Nephron progenitor cell (in vitro differentiated cells): ENCODE measurements around the gene ARID5B.

Experiments
- DNase-seq: peaks from one replicate; pipeline ENCODE4 v3.0.0; 2021
- H3K27ac Mint-ChIP-seq: 2 replicates; pipeline ENCODE4 v1.8.0; 2021; ENCODE audit warnings: mild to moderate bottlenecking, moderate library complexity, mixed read lengths
- H3K27me3 Mint-ChIP-seq: 2 replicates; pipeline ENCODE4 v1.8.0; 2021; ENCODE audit warnings: mild to moderate bottlenecking, low read depth, mixed read lengths; ENCODE audit not compliant: poor library complexity
- H3K36me3 Mint-ChIP-seq: 2 replicates; pipeline ENCODE4 v1.8.0; 2021; ENCODE audit warnings: low read depth, mixed read lengths
- H3K4me1 Mint-ChIP-seq: 2 replicates; pipeline ENCODE4 v1.8.0; 2021; ENCODE audit warnings: mixed read lengths
- H3K4me3 Mint-ChIP-seq: 2 replicates; pipeline ENCODE4 v1.8.0; 2021; ENCODE audit warnings: mild to moderate bottlenecking, moderate library complexity, mixed read lengths
- H3K9me3 Mint-ChIP-seq: 2 replicates; pipeline ENCODE4 v1.8.0; 2021; ENCODE audit warnings: mild to moderate bottlenecking, moderate library complexity, mixed read lengths
- TF ChIP-seq, protein P1 (sequence below): fragments of 200-600 bp; sonication (generic); IDR thresholded peaks from 2 replicates; pipeline ENCODE4 v1.5.0; 2021; ENCODE audit warnings: antibody characterized with exemption

Gene ARID5B

GRCh38 chr10:62056219-62056618, 154.7 kb downstream of the ARID5B start:
- Mint-ChIP-seq H3K36me3 (peaks cover 98% of the 10 kb centered on the region), H3K9me3 (peaks cover 34% of the 10 kb centered on the region), H3K27me3 (no peaks in the 10 kb centered on the region), H3K4me3 (no peak overlapping the region), H3K27ac (peak overlapping the region; percentile 69), H3K4me1 (peaks cover 83% of the 10 kb centered on the region)
- DNase-seq = no peak
- TF ChIP-seq, protein P1, sequence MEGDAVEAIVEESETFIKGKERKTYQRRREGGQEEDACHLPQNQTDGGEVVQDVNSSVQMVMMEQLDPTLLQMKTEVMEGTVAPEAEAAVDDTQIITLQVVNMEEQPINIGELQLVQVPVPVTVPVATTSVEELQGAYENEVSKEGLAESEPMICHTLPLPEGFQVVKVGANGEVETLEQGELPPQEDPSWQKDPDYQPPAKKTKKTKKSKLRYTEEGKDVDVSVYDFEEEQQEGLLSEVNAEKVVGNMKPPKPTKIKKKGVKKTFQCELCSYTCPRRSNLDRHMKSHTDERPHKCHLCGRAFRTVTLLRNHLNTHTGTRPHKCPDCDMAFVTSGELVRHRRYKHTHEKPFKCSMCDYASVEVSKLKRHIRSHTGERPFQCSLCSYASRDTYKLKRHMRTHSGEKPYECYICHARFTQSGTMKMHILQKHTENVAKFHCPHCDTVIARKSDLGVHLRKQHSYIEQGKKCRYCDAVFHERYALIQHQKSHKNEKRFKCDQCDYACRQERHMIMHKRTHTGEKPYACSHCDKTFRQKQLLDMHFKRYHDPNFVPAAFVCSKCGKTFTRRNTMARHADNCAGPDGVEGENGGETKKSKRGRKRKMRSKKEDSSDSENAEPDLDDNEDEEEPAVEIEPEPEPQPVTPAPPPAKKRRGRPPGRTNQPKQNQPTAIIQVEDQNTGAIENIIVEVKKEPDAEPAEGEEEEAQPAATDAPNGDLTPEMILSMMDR = no peak

DNA sequence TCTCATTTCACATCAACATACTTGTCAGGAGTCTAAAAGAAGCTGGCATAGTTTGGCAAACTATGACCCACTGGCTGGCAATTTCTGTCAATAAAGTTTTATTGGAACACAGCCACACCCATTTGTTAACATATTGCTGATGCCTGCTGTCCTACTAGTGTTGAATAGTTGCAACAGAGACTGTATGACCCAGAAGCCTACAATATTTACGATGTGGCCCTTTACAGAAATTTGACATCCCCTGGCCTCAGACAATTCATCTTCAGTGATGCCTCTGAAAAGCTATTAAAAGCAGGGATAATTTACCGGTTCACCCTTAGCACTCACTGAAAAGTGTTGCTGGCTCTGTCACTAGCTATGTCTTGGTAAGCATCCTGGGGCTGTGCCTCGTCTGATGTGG, 155.2 kb downstream of the ARID5B start:
- no peaks in the 10 kb centered on the region for H3K27me3 Mint-ChIP-seq
- H3K9me3 Mint-ChIP-seq = peaks cover 34% of the 10 kb centered on the region
- H3K27ac Mint-ChIP-seq = peak overlapping the region; percentile 95
- peak overlapping the region; percentile 56 for H3K4me3 Mint-ChIP-seq
- peaks cover 78% of the 10 kb centered on the region for H3K4me1 Mint-ChIP-seq
- H3K36me3 Mint-ChIP-seq = peaks cover 100% of the 10 kb centered on the region
- no peak for DNase-seq
- TF ChIP-seq, protein P1 = no peak

GRCh38 chr10:62057359-62057758, 155.9 kb downstream of the ARID5B start:
- no peaks in the 10 kb centered on the region for H3K27me3 Mint-ChIP-seq

DNA sequence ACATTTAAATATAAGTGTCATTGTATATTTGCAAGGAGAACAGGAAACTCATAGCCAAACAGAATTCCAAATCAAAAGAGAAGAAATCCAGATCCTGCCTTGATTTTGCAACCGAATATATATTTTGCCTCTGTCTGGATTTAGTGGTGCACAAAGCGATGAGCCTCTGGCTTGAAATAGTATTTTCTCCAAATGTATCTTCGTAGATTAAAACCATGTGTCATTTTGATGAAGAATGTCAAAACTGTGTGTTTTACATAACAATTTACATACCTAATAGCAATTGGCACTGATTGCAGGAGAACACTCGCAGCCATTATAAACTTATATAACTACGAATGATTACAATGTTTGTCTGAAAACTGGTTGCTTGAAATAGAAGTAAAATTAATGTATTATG, 156.4 kb downstream of the ARID5B start:
- peaks cover 67% of the 10 kb centered on the region for H3K4me1 Mint-ChIP-seq
- no peak for DNase-seq
- H3K27me3 Mint-ChIP-seq = no peaks in the 10 kb centered on the region
- H3K4me3 Mint-ChIP-seq = no peak overlapping the region
- no peak overlapping the region for H3K27ac Mint-ChIP-seq
- H3K36me3 Mint-ChIP-seq = peaks cover 100% of the 10 kb centered on the region
- TF ChIP-seq, protein P1 = no peak
- H3K9me3 Mint-ChIP-seq = peaks cover 27% of the 10 kb centered on the region

More at GRCh38 chr10:62057359-62057758, 155.9 kb downstream of the ARID5B start:
- no peak for DNase-seq
- peaks cover 72% of the 10 kb centered on the region for H3K4me1 Mint-ChIP-seq
- H3K27ac Mint-ChIP-seq = peak overlapping the region; percentile 11
- peaks cover 32% of the 10 kb centered on the region for H3K9me3 Mint-ChIP-seq
- TF ChIP-seq, protein P1 = no peak
- peaks cover 100% of the 10 kb centered on the region for H3K36me3 Mint-ChIP-seq
- H3K4me3 Mint-ChIP-seq = no peak overlapping the region

DNA sequence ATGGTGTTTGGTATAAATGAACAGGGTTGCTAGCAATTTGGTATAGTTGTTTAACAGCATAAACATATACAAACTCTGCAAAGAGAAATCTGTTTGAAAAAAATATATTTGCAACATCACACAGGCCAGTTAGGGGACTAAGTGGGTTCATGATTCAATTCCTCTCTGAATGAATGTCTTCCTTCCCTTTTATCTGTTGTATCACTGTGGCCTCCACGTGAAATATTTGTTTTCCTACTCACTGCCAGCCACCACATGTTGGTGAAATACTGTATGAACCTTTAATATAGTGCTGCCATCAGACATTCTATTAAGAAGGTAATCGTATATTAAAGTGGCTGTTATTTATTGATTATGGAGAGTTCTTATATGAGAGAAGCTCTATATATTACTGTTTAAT, 157.0 kb downstream of the ARID5B start:
- Mint-ChIP-seq H3K27me3 (no peaks in the 10 kb centered on the region), H3K4me1 (peaks cover 61% of the 10 kb centered on the region), H3K36me3 (peaks cover 100% of the 10 kb centered on the region), H3K27ac (no peak overlapping the region), H3K4me3 (no peak overlapping the region), H3K9me3 (peaks cover 22% of the 10 kb centered on the region)
- no peak for DNase-seq
- TF ChIP-seq, protein P1 = no peak

- no peak for DNase-seq
- H3K27me3 Mint-ChIP-seq = no peaks in the 10 kb centered on the region
- TF ChIP-seq, protein P1 = no peak
- peaks cover 18% of the 10 kb centered on the region for H3K9me3 Mint-ChIP-seq
- peaks cover 100% of the 10 kb centered on the region for H3K36me3 Mint-ChIP-seq
- peaks cover 57% of the 10 kb centered on the region for H3K4me1 Mint-ChIP-seq
- H3K27ac Mint-ChIP-seq = no peak overlapping the region
- no peak overlapping the region for H3K4me3 Mint-ChIP-seq
Measured at GRCh38 chr10:62058896-62059216, 157.4 kb downstream of the ARID5B start.
